Measurements from ENCODE around the gene PARL.

The PARL gene

DNA sequence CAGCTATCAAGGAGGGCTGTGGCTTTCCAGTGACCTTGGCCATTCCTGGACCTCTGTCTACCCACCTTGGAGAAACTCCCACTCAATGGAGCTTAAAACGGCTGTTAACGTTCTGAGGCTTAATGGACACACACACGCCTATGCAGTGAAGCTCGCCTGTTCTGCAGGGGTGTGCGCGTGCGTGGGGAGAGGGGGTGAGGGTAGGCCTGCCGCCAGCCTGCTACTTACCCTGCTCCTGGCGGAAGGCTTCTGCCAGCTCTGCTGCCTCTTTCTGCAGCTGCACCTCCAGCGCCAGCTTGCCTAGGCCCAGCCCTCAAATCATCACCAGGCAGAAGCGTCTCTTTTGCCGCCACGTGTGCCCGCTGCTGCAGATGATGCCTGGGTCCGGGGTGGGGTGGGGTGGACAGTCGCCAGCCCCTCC, 23.2 kb upstream of the PARL start:
- DNase-seq (ENCODE audit: insufficient read length, low spot score) (no peak), FAIRE-seq (no peak)
- no peak for TF ChIP-seq POU2F2 (IDR thresholded peaks at IDR 0.05; ENCODE audit: low read depth, low read length)
- no peak for TF ChIP-seq POLR2A (IDR thresholded peaks at IDR 0.05; ENCODE audit: low read depth, low read length)
- no peak for TF ChIP-seq SPI1 (IDR thresholded peaks at IDR 0.05; ENCODE audit: low read depth, low read length)
- TF ChIP-seq POLR2AphosphoS5 (IDR thresholded peaks at IDR 0.05; ENCODE audit: low read depth, low read length), result no peak
- no peak for TF ChIP-seq PAX5 (IDR thresholded peaks at IDR 0.05; ENCODE audit: insufficient read depth, low read length, severe bottlenecking)
- TF ChIP-seq TAF1 (IDR thresholded peaks at IDR 0.05; ENCODE audit: low read depth, low read length), result no peak

GRCh38 chr3:183907176-183907575, 22.5 kb upstream of the PARL start:
- no peak for DNase-seq (ENCODE audit: insufficient read length, low spot score)
- FAIRE-seq, result no peak
- no peak for TF ChIP-seq SPI1 (IDR thresholded peaks at IDR 0.05; ENCODE audit: low read depth, low read length)
- no peak for TF ChIP-seq POLR2AphosphoS5 (IDR thresholded peaks at IDR 0.05; ENCODE audit: low read depth, low read length)

GRCh38 chr3:183906234-183906921, 21.7 kb upstream of the PARL start:
- TF ChIP-seq POU2F2 (IDR thresholded peaks at IDR 0.05; ENCODE audit: low read depth, low read length), result no peak
- TF ChIP-seq PAX5 (IDR thresholded peaks at IDR 0.05; ENCODE audit: insufficient read depth, low read length, severe bottlenecking), result no peak
- TF ChIP-seq POLR2AphosphoS5 (IDR thresholded peaks at IDR 0.05; ENCODE audit: low read depth, low read length), result no peak
- no peak for TF ChIP-seq TAF1 (IDR thresholded peaks at IDR 0.05; ENCODE audit: low read depth, low read length)
- no peak for TF ChIP-seq POLR2A (IDR thresholded peaks at IDR 0.05; ENCODE audit: low read depth, low read length)
- TF ChIP-seq SPI1 (IDR thresholded peaks at IDR 0.05; ENCODE audit: low read depth, low read length), result no peak
- FAIRE-seq, result no peak

DNA sequence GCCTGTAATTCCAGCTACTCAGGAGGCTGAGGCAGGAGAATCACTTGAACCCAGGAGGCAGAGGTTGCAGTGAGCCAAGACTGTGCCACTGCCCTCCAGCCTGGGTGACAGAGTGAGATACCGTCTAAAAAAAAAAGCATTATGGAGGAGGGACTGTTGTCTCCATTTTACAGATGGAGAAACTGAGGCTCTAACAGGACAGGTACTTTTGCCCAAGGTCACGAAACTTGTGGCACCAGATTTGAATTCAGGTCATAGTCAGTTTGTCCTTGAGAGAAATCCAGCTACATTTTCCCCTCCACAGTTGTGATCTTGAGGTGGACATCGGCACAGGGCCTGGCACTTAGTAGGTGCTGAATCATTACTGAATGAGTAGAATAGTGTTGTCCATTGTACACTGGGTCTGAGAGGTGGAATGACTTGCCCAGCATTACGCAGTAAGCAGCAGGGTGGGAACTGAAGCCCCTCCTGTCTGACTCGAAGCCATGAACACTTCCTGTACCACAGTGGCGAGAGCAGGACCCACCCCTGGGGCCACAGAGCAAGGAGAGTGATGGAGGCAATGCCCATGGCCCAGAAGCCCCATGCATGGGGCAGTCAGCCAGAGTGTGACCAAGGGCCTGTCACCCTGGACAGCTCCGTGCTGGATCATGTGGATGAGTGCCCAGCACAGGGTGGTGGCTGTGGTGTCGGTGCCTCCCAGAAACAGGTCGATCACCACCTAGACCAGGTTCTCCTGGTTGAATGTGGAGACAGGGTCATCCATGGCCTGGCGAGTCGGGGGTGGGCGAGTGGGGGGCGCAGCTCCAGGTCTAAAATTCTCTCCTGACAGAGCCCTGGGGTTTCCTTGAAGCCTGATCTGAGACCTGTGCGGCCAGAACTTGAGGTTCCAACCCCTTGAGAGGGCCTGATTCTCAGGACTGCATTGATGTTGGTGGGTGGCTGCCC, 20.4 kb upstream of the PARL start:
- no peak for DNase-seq (ENCODE audit: insufficient read length, low spot score)
- TF ChIP-seq POLR2A (IDR thresholded peaks at IDR 0.05; ENCODE audit: low read depth, low read length) (no peak), TAF1 (IDR thresholded peaks at IDR 0.05; ENCODE audit: low read depth, low read length) (no peak), POU2F2 (IDR thresholded peaks at IDR 0.05; ENCODE audit: low read depth, low read length) (no peak), PAX5 (IDR thresholded peaks at IDR 0.05; ENCODE audit: insufficient read depth, low read length, severe bottlenecking) (no peak), SPI1 (IDR thresholded peaks at IDR 0.05; ENCODE audit: low read depth, low read length) (no peak)
- peak; percentile 16 for FAIRE-seq

More at GRCh38 chr3:183906234-183906921, 21.7 kb upstream of the PARL start:
- no peak for DNase-seq (ENCODE audit: insufficient read length, low spot score)

DNA sequence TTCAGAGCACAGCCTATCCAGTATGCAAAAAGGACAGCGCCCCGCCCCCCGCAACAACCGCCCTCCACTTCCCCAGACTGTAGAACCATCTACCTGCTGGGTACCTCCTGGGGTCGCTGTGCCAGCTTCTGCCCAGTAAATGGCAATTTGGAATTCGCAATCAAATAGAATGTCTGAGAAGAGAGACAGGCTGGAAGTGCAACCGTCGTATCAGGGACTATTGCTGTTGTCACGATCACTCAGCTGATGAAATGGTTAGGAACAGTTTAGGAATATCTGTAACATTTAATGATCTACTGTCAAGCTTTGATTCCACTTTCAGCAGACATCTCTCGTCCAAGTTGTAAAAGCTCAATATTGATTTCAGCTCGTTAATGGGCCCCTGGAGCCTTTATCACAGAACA, 13.3 kb upstream of the PARL start:
- TF ChIP-seq TAF1 (IDR thresholded peaks at IDR 0.05; ENCODE audit: low read depth, low read length) (no peak), POU2F2 (IDR thresholded peaks at IDR 0.05; ENCODE audit: low read depth, low read length) (no peak)
- FAIRE-seq (peak; percentile 26), DNase-seq (ENCODE audit: insufficient read length, low spot score) (no peak)

- DNase-seq (ENCODE audit: insufficient read length, low spot score), result no peak
- FAIRE-seq, result no peak
- TF ChIP-seq POU2F2 (IDR thresholded peaks at IDR 0.05; ENCODE audit: low read depth, low read length) (no peak), PAX5 (IDR thresholded peaks at IDR 0.05; ENCODE audit: insufficient read depth, low read length, severe bottlenecking) (no peak), SPI1 (IDR thresholded peaks at IDR 0.05; ENCODE audit: low read depth, low read length) (no peak), POLR2A (IDR thresholded peaks at IDR 0.05; ENCODE audit: low read depth, low read length) (no peak), POLR2AphosphoS5 (IDR thresholded peaks at IDR 0.05; ENCODE audit: low read depth, low read length) (no peak), TAF1 (IDR thresholded peaks at IDR 0.05; ENCODE audit: low read depth, low read length) (no peak)
Observed at GRCh38 chr3:183897606-183898005, 12.9 kb upstream of the PARL start.

- TF ChIP-seq POU2F2 (IDR thresholded peaks at IDR 0.05; ENCODE audit: low read depth, low read length), result no peak
- TF ChIP-seq SPI1 (IDR thresholded peaks at IDR 0.05; ENCODE audit: low read depth, low read length), result peak; percentile 65
- no peak for TF ChIP-seq POLR2AphosphoS5 (IDR thresholded peaks at IDR 0.05; ENCODE audit: low read depth, low read length)
- DNase-seq (ENCODE audit: insufficient read length, low spot score) (no peak), FAIRE-seq (peak; percentile 50)
Observed at GRCh38 chr3:183896610-183897009, 11.9 kb upstream of the PARL start.

DNA sequence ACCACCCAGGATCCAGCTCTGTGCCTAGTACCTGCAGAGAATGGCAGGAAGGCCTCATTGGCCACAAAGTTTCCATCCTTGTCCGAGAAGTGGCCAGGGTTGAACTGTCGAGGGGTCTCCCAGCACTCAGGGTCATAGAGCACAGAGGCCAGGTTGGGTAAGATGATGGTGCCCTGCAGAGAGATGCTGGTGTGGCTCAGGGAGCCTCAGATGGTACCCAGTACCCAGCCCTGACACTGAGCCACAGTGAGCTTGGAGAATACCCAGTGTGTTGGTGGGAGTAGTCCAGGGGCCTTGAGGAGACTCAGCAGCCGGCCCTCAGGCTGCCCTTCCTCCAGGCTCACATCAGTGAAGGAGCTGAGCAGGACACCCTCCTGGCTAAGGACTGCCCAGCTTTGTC, 11.5 kb upstream of the PARL start:
- DNase-seq (ENCODE audit: insufficient read length, low spot score) (no peak), FAIRE-seq (no peak)
- TF ChIP-seq POLR2A (IDR thresholded peaks at IDR 0.05; ENCODE audit: low read depth, low read length) (no peak), SPI1 (IDR thresholded peaks at IDR 0.05; ENCODE audit: low read depth, low read length) (no peak), PAX5 (IDR thresholded peaks at IDR 0.05; ENCODE audit: insufficient read depth, low read length, severe bottlenecking) (no peak), TAF1 (IDR thresholded peaks at IDR 0.05; ENCODE audit: low read depth, low read length) (no peak), POLR2AphosphoS5 (IDR thresholded peaks at IDR 0.05; ENCODE audit: low read depth, low read length) (no peak), POU2F2 (IDR thresholded peaks at IDR 0.05; ENCODE audit: low read depth, low read length) (no peak)

- TF ChIP-seq POLR2AphosphoS5 (IDR thresholded peaks at IDR 0.05; ENCODE audit: low read depth, low read length), result no peak
- TF ChIP-seq POU2F2 (IDR thresholded peaks at IDR 0.05; ENCODE audit: low read depth, low read length), result no peak
- FAIRE-seq, result no peak
- no peak for DNase-seq (ENCODE audit: insufficient read length, low spot score)
Observed at GRCh38 chr3:183895774-183896173, 11.1 kb upstream of the PARL start.

- no peak for TF ChIP-seq SPI1 (IDR thresholded peaks at IDR 0.05; ENCODE audit: low read depth, low read length)
- no peak for TF ChIP-seq POLR2AphosphoS5 (IDR thresholded peaks at IDR 0.05; ENCODE audit: low read depth, low read length)
- no peak for TF ChIP-seq PAX5 (IDR thresholded peaks at IDR 0.05; ENCODE audit: insufficient read depth, low read length, severe bottlenecking)
- no peak for TF ChIP-seq TAF1 (IDR thresholded peaks at IDR 0.05; ENCODE audit: low read depth, low read length)
- TF ChIP-seq POLR2A (IDR thresholded peaks at IDR 0.05; ENCODE audit: low read depth, low read length), result no peak
- TF ChIP-seq POU2F2 (IDR thresholded peaks at IDR 0.05; ENCODE audit: low read depth, low read length), result no peak
- FAIRE-seq, result peak; percentile 83
- peak; percentile 70 for DNase-seq (ENCODE audit: insufficient read length, low spot score)
Observed at GRCh38 chr3:183895296-183895695, 10.6 kb upstream of the PARL start.
